Activated CD8-positive, alpha-beta T cell treated with anti-CD3 and anti-CD28 coated beads for 36 hours (primary cell): Measurements from ENCODE around the gene ZBED2. TPM values are rescaled to one million over a fixed set of nuclear protein-coding genes. Genes with fewer than 3 reads are reported as not detected.
A peak's percentile ranks its signal among the peaks of the same experiment; 100 is the strongest.

Experiments
- ATAC-seq: fragments of 200-7000 bp; cut with Tn5 transposase; one replicate; pipeline ENCODE4 v1.10.0; 2021; ENCODE audit warnings: mild to moderate bottlenecking, moderate library complexity
- CTCF ChIA-PET: fragments of 350-600 bp; sonication (Branson Sonifier 250); formaldehyde crosslinking; loops from one replicate; lab custom pipeline; 2021; ENCODE audit warnings: antibody characterized with exemption; lab: Charles Lee
- POLR2A ChIA-PET: fragments of 350-600 bp; sonication (Branson Sonifier 250); formaldehyde crosslinking; loops from one replicate; lab custom pipeline; 2021; ENCODE audit warnings: antibody characterized with exemption; lab: Charles Lee
- DNase-seq: peaks from one replicate; pipeline ENCODE4 v3.0.0-alpha.2; 2020
- H3K27ac Mint-ChIP-seq: one replicate; pipeline ENCODE4 v1.8.0; 2021; ENCODE audit warnings: mild to moderate bottlenecking, mixed read lengths
- H3K27me3 Mint-ChIP-seq: one replicate; pipeline ENCODE4 v1.8.0; 2021; ENCODE audit warnings: mixed read lengths
- H3K36me3 Mint-ChIP-seq: one replicate; pipeline ENCODE4 v1.8.0; 2021; ENCODE audit warnings: low read depth, mixed read lengths
- H3K4me1 Mint-ChIP-seq: one replicate; pipeline ENCODE4 v1.8.0; 2021; ENCODE audit warnings: low read depth, mixed read lengths
- H3K4me3 Mint-ChIP-seq: one replicate; pipeline ENCODE4 v1.8.0; 2021; ENCODE audit warnings: mild to moderate bottlenecking, moderate library complexity, mixed read lengths
- H3K9me3 Mint-ChIP-seq: one replicate; pipeline ENCODE4 v1.8.0; 2021; ENCODE audit warnings: mixed read lengths
- CTCF ChIP-seq: fragments of 200-600 bp; IDR thresholded peaks from one replicate; pipeline ENCODE4 v1.8.0; 2022; ENCODE audit warnings: antibody characterized with exemption, mild to moderate bottlenecking
- intact Hi-C: fragments of 100-400 bp; cut with micrococcal nuclease; formaldehyde crosslinking; loops from one replicate; pipeline ENCODE4 v1.10.0; 2022
- total RNA-seq, 2 experiments: library from RNA; stranded (reverse); gene quantifications; one replicate each; pipeline ENCODE4 v1.2.3, GENCODE V29; 2021

ZBED2 gene
- total RNA-seq, 2 experiments from 2014 or later = 226 to 235 TPM

DNA sequence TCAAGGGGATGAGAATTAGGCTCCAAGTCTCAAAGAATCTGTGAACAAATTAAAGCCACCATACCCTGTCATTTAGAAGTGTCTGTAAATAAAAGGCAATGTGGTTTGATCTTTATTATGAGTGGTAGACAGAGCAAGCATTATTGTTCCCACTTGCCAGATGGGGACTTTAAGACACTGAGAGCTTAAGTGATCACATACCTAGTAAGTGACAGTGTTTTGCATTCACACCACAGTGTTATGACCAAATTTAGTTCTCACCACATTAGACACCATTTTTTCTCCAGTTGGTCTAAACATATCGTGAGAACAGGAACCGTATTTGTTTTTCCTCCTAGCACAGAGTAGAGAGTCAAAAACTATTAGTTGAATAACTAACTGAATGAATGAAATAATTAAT, 13.2 kb upstream of the ZBED2 start:
- intact Hi-C loops = loop anchor here (10.0 kb wide), 1 partner anchor 284 kb away; no protein-coding TSS in a partner anchor
- ATAC-seq = peak; percentile 37
- Mint-ChIP-seq H3K9me3 (peaks cover 3% of the 10 kb centered on the region), H3K27ac (peak overlapping the region; percentile 93), H3K36me3 (peaks cover 85% of the 10 kb centered on the region), H3K4me1 (peaks cover 97% of the 10 kb centered on the region), H3K4me3 (peak overlapping the region; percentile 39), H3K27me3 (no peaks in the 10 kb centered on the region)
- ChIA-PET CTCF (interaction anchor here (0.9 to 2.2 kb wide), 5 partner anchors 8 to 61 kb away, joined by 3 to 15 read pairs (median 5); no protein-coding TSS in a partner anchor), POLR2A (interaction anchor here (0.9 to 3.4 kb wide), 4 partner anchors 8 to 62 kb away, joined by 4 to 20 read pairs (median 13); partner anchors contain the start of gene ZBED2)
- no peak for TF ChIP-seq CTCF
- no peak for DNase-seq

GRCh38 chr3:111607240-111607920, 12.2 kb upstream of the ZBED2 start:
- DNase-seq (no peak), ATAC-seq (no peak)
- Mint-ChIP-seq H3K36me3 (peaks cover 85% of the 10 kb centered on the region), H3K4me3 (no peak overlapping the region), H3K9me3 (peaks cover 3% of the 10 kb centered on the region), H3K4me1 (peaks cover 97% of the 10 kb centered on the region), H3K27ac (peak overlapping the region; percentile 93), H3K27me3 (no peaks in the 10 kb centered on the region)
- CTCF ChIA-PET = interaction anchor here (0.9 to 2.2 kb wide), 7 partner anchors 9 to 66 kb away, joined by 3 to 15 read pairs (median 5); partner anchors contain the start of genes CD96 and ZBED2
- no peak for TF ChIP-seq CTCF
- POLR2A ChIA-PET = interaction anchor here (0.6 to 3.4 kb wide), 7 partner anchors 9 to 111 kb away, joined by 3 to 20 read pairs (median 6); partner anchors contain the start of gene ZBED2
- intact Hi-C loops = loop anchor here (10.0 kb wide), 1 partner anchor 283 kb away; no protein-coding TSS in a partner anchor

DNA sequence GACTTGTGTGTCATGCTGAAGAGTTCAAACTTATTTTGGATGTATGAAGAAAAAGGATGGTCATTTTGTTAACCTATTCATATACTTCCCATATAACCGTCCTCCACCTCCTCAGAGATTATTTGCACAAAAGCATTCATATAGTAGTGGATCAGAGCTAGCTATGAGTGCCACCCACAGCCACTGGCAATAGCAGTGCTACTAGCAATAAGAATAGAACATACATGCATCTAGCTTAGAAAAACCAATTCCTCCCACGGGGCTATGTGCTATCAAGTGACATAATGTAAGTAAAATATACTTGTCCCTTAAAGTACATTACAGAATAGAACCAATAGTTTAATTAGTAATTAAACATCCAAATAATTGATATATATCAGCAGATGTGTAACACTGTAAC, 10.3 kb upstream of the ZBED2 start:
- POLR2A ChIA-PET = interaction anchor here (1.6 to 3.5 kb wide), 3 partner anchors 11 to 58 kb away, joined by 7 to 32 read pairs (median 7); partner anchors contain the start of gene ZBED2
- ATAC-seq = peak; percentile 7
- intact Hi-C loops = loop anchor here (10.0 kb wide), 1 partner anchor 281 kb away; no protein-coding TSS in a partner anchor

DNA sequence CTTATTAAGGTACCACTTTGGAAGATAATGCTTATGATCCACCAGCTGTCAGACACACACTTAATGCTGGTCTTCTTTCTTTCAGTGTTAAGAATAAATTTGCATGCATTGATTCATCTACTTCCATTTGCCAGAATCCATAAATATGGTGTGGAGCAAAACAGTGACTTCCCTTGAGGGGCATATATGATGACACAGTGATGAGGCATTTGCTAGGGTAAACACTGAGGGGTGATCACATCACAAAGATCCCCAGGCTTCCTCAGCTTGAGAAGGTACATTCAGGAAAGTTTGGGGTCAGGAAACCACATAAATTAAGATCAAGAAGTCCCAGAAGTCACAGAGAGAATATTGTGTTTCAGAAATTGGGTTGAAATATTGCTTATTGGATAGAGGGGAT, 9.9 kb upstream of the ZBED2 start:
- Mint-ChIP-seq H3K27ac (peak overlapping the region; percentile 93), H3K27me3 (no peaks in the 10 kb centered on the region), H3K36me3 (peaks cover 79% of the 10 kb centered on the region), H3K4me3 (peak overlapping the region; percentile 12), H3K4me1 (peaks cover 88% of the 10 kb centered on the region), H3K9me3 (peaks cover 3% of the 10 kb centered on the region)
- CTCF ChIA-PET = interaction anchor here (0.8 to 4.1 kb wide), 6 partner anchors 10 to 76 kb away, joined by 3 to 30 read pairs (median 4); no protein-coding TSS in a partner anchor
- ATAC-seq (peak; percentile 47), DNase-seq (no peak)
- intact Hi-C loops = loop anchor here (10.0 kb wide), 1 partner anchor 280 kb away; no protein-coding TSS in a partner anchor
- TF ChIP-seq CTCF = no peak
- POLR2A ChIA-PET = interaction anchor here (1.6 to 3.5 kb wide), 3 partner anchors 11 to 57 kb away, joined by 7 to 32 read pairs (median 7); partner anchors contain the start of gene ZBED2

More for the DNA sequence above, 10.3 kb upstream of the ZBED2 start:
- TF ChIP-seq CTCF = no peak
- Mint-ChIP-seq H3K4me1 (peaks cover 88% of the 10 kb centered on the region), H3K9me3 (peaks cover 3% of the 10 kb centered on the region), H3K27me3 (no peaks in the 10 kb centered on the region), H3K36me3 (peaks cover 78% of the 10 kb centered on the region), H3K4me3 (peak overlapping the region; percentile 12), H3K27ac (peak overlapping the region; percentile 93)
- no peak for DNase-seq
- CTCF ChIA-PET = interaction anchor here (1.0 to 4.1 kb wide), 2 partner anchors 9 to 63 kb away, joined by 3 to 30 read pairs; no protein-coding TSS in a partner anchor
